ENCODE data around the gene GRID2.
"Not testable (repeated sequence)": the region's sequence is repeated elsewhere in the genome, so short reads cannot be mapped to it uniquely, and the experiment has no call there.

Gene GRID2

GRCh38 chr4:92303621-92304027, at the start of gene GRID2:
Gene GRID2 (plus strand): TSS chr4:92303966.
- no peak for DNase-seq

- DNase-seq, result no peak
Observed at GRCh38 chr4:92253986-92254671, 49.6 kb upstream of the GRID2 start.

GRCh38 chr4:92254767-92255442, 48.9 kb upstream of the GRID2 start:
- DNase-seq, result no peak

- no peak for DNase-seq
Observed at GRCh38 chr4:92255920-92256244, 47.9 kb upstream of the GRID2 start.

- no peak for DNase-seq
Observed at GRCh38 chr4:92257931-92258857, 45.6 kb upstream of the GRID2 start.

- no peak for DNase-seq
Observed at GRCh38 chr4:92261256-92261655, 42.5 kb upstream of the GRID2 start.

GRCh38 chr4:92262371-92262770, 41.4 kb upstream of the GRID2 start:
- DNase-seq, result no peak

GRCh38 chr4:92263010-92263409, 40.8 kb upstream of the GRID2 start:
- DNase-seq, result no peak

- DNase-seq, result no peak
Observed at GRCh38 chr4:92263575-92263974, 40.2 kb upstream of the GRID2 start.

- DNase-seq, result no peak
Observed at GRCh38 chr4:92264163-92264562, 39.6 kb upstream of the GRID2 start.

- DNase-seq, result no peak
Observed at GRCh38 chr4:92265021-92265420, 38.7 kb upstream of the GRID2 start.

- no peak for DNase-seq
Observed at GRCh38 chr4:92265798-92266197, 38.0 kb upstream of the GRID2 start.

GRCh38 chr4:92266521-92266920, 37.2 kb upstream of the GRID2 start:
- DNase-seq, result no peak

GRCh38 chr4:92268642-92269041, 35.1 kb upstream of the GRID2 start:
- no peak for DNase-seq

GRCh38 chr4:92270908-92271307, 32.9 kb upstream of the GRID2 start:
- DNase-seq, result no peak

- DNase-seq, result not testable (repeated sequence)
Observed at GRCh38 chr4:92271551-92271950, 32.2 kb upstream of the GRID2 start.

GRCh38 chr4:92277057-92277881, 26.5 kb upstream of the GRID2 start:
- DNase-seq, result not testable (repeated sequence)

GRCh38 chr4:92279296-92279695, 24.5 kb upstream of the GRID2 start:
- DNase-seq, result no peak

- DNase-seq, result no peak
Observed at GRCh38 chr4:92299152-92299551, 4.6 kb upstream of the GRID2 start.

- no peak for DNase-seq
Observed at GRCh38 chr4:92304121-92304520, 355 bp downstream of the GRID2 start.

- DNase-seq, result no peak
Observed at GRCh38 chr4:92304606-92305005, 840 bp downstream of the GRID2 start.

- DNase-seq, result no peak
Observed at GRCh38 chr4:92305148-92305877, 1.5 kb downstream of the GRID2 start.

All from activated CD4-positive, alpha-beta T cell treated with anti-CD3 and anti-CD28 coated beads for 1 hour (primary cell).